GM21528 (cell line): Measurements from ENCODE around the gene IKZF1.
A peak's percentile ranks its signal among the peaks of the same experiment; 100 is the strongest.

Experiments used
- ATAC-seq: cut with Tn5 transposase; IDR thresholded peaks from one replicate; pipeline ENCODE4 v1.9.1; 2021; ENCODE audit warnings: mild to moderate bottlenecking, moderate library complexity; ENCODE audit not compliant: unreplicated experiment, low FRiP score

IKZF1 gene

DNA sequence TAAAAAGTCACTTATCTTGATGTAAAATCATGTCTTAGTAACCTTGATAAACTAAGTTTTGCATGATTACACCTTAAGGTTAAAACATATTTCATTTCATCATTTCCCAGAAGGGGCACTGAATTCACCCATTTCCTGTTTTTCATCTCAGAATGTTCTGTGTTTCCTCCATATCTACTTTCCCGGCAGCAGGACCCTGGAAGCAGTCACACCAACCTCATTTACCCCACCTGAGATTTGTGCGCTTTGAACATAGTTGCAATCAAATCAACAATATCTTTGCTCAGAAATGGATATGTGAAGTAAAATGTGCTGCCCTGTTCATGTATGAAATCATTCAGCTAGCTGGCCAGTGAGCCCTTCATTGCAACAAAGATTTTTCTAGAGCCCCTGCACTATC, 46.8 kb downstream of the IKZF1 start:
- no peak for ATAC-seq

GRCh38 chr7:50352282-50352681, 47.8 kb downstream of the IKZF1 start:
- ATAC-seq = peak; percentile 82

GRCh38 chr7:50352751-50353150, 48.2 kb downstream of the IKZF1 start:
- no peak for ATAC-seq

GRCh38 chr7:50353201-50353600, 48.7 kb downstream of the IKZF1 start:
- ATAC-seq = no peak

- ATAC-seq = no peak
These were observed 49.5 kb downstream of the IKZF1 start for GRCh38 chr7:50353894-50354595.

GRCh38 chr7:50355817-50356178, 51.3 kb downstream of the IKZF1 start:
- ATAC-seq = no peak

DNA sequence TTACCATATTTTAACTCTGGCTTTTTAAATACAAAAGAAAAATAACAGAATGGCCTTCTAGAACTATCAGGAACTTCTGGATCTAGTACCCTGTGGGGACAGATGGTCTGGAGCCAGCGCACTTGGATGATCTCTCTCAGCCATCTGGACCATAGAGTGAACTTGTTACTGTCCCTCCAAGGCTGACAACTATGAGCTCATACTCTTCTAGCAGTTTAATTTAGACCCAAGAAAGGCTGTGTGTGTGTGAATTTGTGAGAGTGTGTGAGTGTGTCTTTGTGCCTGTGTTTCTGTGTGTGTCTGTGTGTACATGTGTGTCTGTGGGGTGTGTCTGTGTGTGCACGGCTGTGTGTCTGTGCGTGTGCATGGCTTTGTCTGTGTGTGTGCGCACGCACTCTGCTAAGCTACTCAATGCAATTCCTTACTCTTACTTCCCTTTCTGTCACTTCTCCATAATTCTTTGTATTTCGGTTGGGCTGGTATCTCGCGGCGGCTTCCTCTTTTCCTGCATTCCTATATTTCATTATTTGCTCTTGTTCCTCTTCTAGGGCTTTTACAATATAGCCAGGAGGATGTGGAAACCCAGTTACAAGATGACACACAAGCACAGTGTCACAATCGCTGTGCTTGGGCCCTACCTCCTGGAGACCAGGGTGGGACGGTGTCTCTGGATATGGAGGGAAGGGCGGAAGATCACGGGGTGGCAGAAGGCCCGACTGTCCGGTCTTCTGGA, 51.9 kb downstream of the IKZF1 start:
- ATAC-seq = no peak

DNA sequence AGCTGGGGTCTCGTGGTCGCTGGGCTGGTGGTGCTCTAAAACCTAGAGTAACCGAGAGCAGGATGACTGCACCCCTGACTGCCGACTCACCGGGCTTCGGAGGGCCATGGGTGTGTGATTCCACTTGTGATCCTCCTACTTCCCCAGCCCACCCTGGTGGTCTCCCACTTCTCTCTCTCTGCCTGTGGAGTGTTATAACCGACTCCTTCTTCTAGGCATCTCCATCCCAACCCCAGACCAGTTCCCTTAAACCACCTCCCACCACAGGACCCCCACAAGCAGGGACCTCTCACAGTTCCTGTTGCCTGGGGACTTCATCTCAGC, 52.4 kb downstream of the IKZF1 start:
- ATAC-seq = no peak

GRCh38 chr7:50357426-50357825, 52.9 kb downstream of the IKZF1 start:
- ATAC-seq = no peak

DNA sequence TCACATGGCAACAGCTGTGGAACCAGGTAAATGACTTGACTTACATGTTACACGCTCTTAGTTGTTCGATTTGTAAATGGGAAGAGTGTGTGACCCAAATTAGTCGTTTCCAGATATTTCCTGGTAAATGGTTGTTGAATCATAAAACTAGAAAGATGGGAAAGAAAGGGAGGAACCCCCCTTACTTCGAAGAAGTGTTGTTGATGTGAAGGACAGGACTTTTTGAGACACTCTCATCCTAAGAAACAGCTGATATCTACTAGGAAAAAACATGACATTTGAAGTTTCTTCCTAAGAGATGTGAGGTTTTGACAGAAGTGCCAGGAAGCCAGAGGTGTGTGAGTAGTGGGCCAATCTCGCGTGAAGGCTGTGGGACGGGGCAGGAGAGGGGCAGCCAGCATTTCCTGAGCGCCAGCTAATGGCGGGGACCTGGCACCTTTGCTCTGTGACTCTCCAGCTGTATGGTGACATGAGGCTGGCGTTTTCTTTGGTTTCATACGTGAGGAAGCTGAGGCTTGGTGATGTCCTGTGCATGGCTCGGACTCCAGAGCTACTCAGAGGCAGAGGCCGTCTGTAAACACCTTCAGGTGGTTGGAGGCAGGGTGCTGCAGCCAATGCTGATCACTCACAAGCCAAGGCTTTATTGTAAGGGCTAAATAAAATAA, 53.7 kb downstream of the IKZF1 start:
- ATAC-seq = no peak

DNA sequence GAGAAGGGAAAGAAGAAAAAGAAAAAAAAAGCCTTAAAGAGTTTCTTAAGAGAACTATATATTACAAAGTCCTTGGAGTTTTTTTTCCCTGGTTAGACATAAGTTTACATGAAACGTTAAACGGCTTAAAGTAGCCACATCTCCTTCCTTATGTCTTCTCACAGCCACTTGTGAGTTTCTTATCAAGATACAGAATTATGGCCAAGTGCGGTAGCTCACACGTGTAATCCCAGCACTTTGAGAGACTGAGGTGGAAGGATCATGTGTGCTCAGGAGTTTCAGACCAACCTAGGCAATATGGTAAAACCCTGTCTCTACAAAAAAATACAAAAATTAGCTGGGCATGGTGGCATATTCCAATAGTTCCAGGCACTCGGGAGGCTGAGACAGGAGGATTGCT, 54.3 kb downstream of the IKZF1 start:
- ATAC-seq = no peak

GRCh38 chr7:50359258-50359994, 54.9 kb downstream of the IKZF1 start:
- no peak for ATAC-seq

DNA sequence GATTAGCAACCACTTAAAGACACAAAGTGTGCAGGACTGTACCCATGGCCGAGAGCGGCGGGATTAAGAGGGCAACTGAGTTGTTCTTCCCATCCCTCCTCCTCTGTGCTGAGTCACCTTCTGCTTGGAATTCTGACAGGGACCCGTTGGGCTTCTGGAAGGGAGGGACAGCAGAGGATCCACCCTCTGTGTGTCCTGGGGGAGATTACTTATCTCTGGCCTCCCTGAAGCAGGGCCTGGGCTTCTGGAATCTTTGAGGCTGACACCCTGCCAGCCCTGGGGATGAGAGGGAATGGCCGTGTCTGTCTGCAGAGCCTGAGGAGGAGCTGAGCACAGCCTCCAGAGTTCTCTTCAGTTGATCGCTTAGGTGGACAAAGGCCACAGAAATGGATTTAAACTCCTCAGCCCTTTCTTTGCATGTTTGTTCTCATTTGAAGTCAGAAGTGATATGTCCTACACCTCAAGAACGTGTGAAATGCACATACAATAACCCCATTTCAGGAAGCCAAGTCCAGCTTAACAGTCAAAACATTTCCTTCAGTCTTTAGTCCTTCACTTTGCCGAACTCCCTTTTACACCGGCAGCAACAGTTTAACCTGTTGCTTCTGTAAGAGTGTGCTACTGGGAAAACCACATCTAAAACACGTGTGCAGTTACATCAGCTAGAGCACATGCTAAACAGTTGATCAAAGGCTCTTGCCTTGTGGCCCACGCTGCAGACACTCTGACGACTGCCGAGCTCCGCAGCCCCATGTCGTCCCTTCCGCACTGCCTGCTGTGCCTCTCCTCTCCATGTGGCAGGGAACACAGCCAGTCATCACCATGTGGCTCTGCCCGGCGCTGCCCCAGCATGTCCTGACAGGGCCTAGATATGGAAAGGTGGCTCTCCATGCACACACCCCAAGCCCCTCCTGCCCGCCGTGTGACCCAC, 55.7 kb downstream of the IKZF1 start:
- ATAC-seq = no peak

DNA sequence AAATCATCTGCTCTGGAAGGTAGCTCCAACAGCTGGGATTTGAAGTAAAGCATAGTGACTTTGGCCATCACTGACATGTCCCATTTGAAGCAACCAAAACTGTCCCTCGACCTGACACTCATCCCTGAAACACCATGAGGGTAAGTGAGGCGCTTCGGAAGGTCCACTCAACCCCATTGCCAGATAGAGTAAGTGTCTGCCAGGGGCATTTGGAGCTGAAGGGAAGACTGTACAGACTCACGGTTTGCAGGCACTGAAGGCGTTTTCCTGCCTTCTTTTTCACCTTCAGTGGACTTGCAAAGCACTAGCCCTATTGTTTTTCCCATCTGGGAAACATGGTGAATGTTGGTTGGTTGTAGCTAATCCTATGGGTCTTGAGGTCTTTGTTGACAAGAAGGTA, 57.6 kb downstream of the IKZF1 start:
- no peak for ATAC-seq

- no peak for ATAC-seq
These were observed 58.3 kb downstream of the IKZF1 start for GRCh38 chr7:50362712-50363282.

GRCh38 chr7:50363327-50364060, 59.0 kb downstream of the IKZF1 start:
- ATAC-seq = no peak

- ATAC-seq = no peak
These were observed 60.1 kb downstream of the IKZF1 start for GRCh38 chr7:50364645-50365044.

DNA sequence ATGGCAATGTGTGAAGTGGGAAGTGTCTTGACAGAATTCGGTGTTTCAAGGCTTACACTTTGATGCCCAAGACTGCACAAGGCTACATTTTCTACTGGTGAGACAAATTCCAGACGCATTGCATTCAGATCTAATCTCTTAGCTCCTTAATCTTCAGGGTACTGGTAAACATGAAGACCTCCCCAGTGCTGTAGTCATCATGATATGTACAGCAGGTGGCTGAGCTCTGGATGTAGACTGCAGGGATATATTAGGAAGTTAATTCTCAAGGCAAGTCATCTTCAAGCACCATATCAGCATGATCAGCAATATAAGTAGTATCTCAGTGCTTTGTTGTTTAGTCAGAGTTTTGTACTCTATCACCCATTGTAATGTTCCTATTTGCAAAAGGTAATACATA, 61.8 kb downstream of the IKZF1 start:
- no peak for ATAC-seq

DNA sequence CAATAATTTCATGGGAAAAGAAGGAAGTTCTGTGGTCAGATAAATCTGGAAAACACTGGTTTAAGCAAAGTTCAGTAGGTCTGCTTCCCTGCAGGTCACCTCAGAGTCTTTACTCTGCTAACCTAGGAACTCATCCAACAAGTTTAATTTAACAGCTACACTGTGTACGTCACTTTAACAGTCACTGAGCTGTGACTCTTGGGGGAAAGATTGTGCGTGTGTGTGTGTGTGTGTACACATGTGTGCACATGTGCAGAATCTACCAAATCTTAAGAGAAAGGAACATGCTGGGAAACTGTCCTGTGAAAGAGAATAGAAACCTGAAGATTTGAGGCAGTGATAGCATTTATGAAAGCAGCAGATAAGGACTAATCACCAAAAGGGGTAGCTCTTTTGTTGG, 62.6 kb downstream of the IKZF1 start:
- no peak for ATAC-seq
